ENCODE measurements around the gene PACSIN2. TPM values are rescaled to one million over a fixed set of nuclear protein-coding genes. Genes with fewer than 3 reads are reported as not detected.

Gene PACSIN2
- total RNA-seq, 3 donors from 2014 or later (not counting 1 experiment from before 2014, with no cell fraction given): 37.1 to 48.5 (median 47.6) TPM

- peak overlapping the region; percentile 16 for H3K4me3 ChIP-seq (ENCODE audit: low read length)
- intact Hi-C loops (cut with micrococcal nuclease): no loop called here
- H3K27ac ChIP-seq (ENCODE audit: low read length): peak overlapping the region; percentile 83
- H3K36me3 ChIP-seq (ENCODE audit: control insufficient read depth, insufficient read depth, low read length): no peaks in the 10 kb centered on the region
- no peak for TF ChIP-seq CTCF (IDR thresholded peaks at IDR 0.05)
- Mint-ChIP-seq H3K4me3 (no peak overlapping the region), H3K27me3 (ENCODE audit: low read depth in 2 of 2) (no peaks in the 10 kb centered on the region), H3K27ac (peak overlapping the region; percentile 68 to 84), H3K4me1 (peaks cover 68 to 76% of the 10 kb centered on the region in 2 donors), H3K36me3 (no peaks in the 10 kb centered on the region), H3K9me3 (no peaks in the 10 kb centered on the region)
- peaks cover 66% of the 10 kb centered on the region for H3K4me1 ChIP-seq (ENCODE audit: control insufficient read depth, insufficient read depth, low read length)
- DNase-seq (no peak), ATAC-seq (no peak)
- 82% methylated on average over 4 of the region's 4 CpGs for WGBS (ENCODE audit: insufficient coverage)
- no peaks in the 10 kb centered on the region for H3K9me3 ChIP-seq (ENCODE audit: control insufficient read depth, insufficient read depth, low read length)
- no peaks in the 10 kb centered on the region for H3K27me3 ChIP-seq (ENCODE audit: control insufficient read depth, insufficient read depth, low read length)
Observed at GRCh38 chr22:42932857-42933484, 82.0 kb downstream of the PACSIN2 start.

GRCh38 chr22:42932197-42932519 lies 82.8 kb downstream of the PACSIN2 start:
- no peak for TF ChIP-seq CTCF (IDR thresholded peaks at IDR 0.05)
- Mint-ChIP-seq H3K27me3 (ENCODE audit: low read depth in 2 of 2) (no peaks in the 10 kb centered on the region), H3K4me1 (peaks cover 60 to 69% of the 10 kb centered on the region in 2 donors), H3K9me3 (no peaks in the 10 kb centered on the region), H3K27ac (peak overlapping the region in 1 of 2 donors; percentile 7), H3K36me3 (no peaks in the 10 kb centered on the region), H3K4me3 (no peak overlapping the region)
- 96% methylated on average over 3 of the region's 4 CpGs for WGBS (ENCODE audit: insufficient coverage)
- H3K27me3 ChIP-seq (ENCODE audit: control insufficient read depth, insufficient read depth, low read length): no peaks in the 10 kb centered on the region
- no peak for ATAC-seq
- intact Hi-C loops (cut with micrococcal nuclease): no loop called here
- no peaks in the 10 kb centered on the region for H3K36me3 ChIP-seq (ENCODE audit: control insufficient read depth, insufficient read depth, low read length)
- DNase-seq: no peak
- H3K4me3 ChIP-seq (ENCODE audit: low read length): no peak overlapping the region
- H3K27ac ChIP-seq (ENCODE audit: low read length): peak overlapping the region; percentile 83
- no peaks in the 10 kb centered on the region for H3K9me3 ChIP-seq (ENCODE audit: control insufficient read depth, insufficient read depth, low read length)
- H3K4me1 ChIP-seq (ENCODE audit: control insufficient read depth, insufficient read depth, low read length): peaks cover 59% of the 10 kb centered on the region

GRCh38 chr22:42931421-42932196 lies 83.3 kb downstream of the PACSIN2 start:
- H3K4me1 ChIP-seq (ENCODE audit: control insufficient read depth, insufficient read depth, low read length): peaks cover 54% of the 10 kb centered on the region
- WGBS (ENCODE audit: insufficient coverage): 51% methylated on average over 10 of the region's 10 CpGs
- H3K27ac Mint-ChIP-seq: peak overlapping the region; percentile 7 to 14
- intact Hi-C loops (cut with micrococcal nuclease): no loop called here
- no peak overlapping the region for H3K4me3 Mint-ChIP-seq
- TF ChIP-seq CTCF (IDR thresholded peaks at IDR 0.05): no peak
- no peak for DNase-seq
- no peak overlapping the region for H3K4me3 ChIP-seq (ENCODE audit: low read length)
- peaks cover 0 to 3% of the 10 kb centered on the region in 2 donors for H3K27me3 Mint-ChIP-seq (ENCODE audit: low read depth in 2 of 2)
- H3K9me3 ChIP-seq (ENCODE audit: control insufficient read depth, insufficient read depth, low read length): no peaks in the 10 kb centered on the region
- peak overlapping the region; percentile 83 for H3K27ac ChIP-seq (ENCODE audit: low read length)
- H3K27me3 ChIP-seq (ENCODE audit: control insufficient read depth, insufficient read depth, low read length): no peaks in the 10 kb centered on the region
- no peaks in the 10 kb centered on the region for H3K36me3 Mint-ChIP-seq
- H3K36me3 ChIP-seq (ENCODE audit: control insufficient read depth, insufficient read depth, low read length): no peaks in the 10 kb centered on the region
- ATAC-seq: peak in 2 of 3 donors; percentile 48 to 67
- no peaks in the 10 kb centered on the region for H3K9me3 Mint-ChIP-seq
- H3K4me1 Mint-ChIP-seq: peaks cover 55 to 69% of the 10 kb centered on the region in 2 donors

Data from natural killer cell (primary cell).